Stimulated activated CD4-positive, alpha-beta T cell treated with anti-CD3 and anti-CD28 coated beads, TNF-alpha, amount 100 ng/mL, for 24 hours (primary cell): Measurements from ENCODE around the gene SCMH1.
A peak's percentile ranks its signal among the peaks of the same experiment; 100 is the strongest.

Experiments
- DNase-seq, 3 experiments: peaks; one replicate each; pipeline ENCODE4 v3.0.0-alpha.2; 2020; ENCODE audit warnings: low read depth in 3 of 3

SCMH1 gene

GRCh38 chr1:40998668-40999067 lies 243.4 kb downstream of the SCMH1 start:
- no peak for DNase-seq

GRCh38 chr1:40997096-40997495 lies 245.0 kb downstream of the SCMH1 start:
- DNase-seq = no peak

DNA sequence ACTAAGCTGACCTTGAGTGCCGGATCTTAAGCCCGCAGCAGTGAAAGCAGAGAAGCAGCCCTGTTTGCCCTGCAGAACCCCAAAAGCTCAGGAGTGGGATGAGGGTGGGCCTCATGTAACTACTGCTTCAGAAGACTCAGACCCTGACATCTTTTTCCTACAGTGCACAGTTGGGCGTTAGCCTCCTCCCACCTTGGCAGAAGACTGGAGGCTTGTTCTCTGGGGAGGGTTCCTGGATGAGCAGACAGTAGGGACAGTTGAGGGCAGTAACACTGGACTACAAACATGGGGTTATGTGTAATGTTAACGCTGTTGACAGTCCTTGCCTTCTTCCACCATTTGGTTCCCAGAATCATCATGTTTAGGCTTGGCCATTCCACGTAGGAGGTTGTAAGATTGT lies 253.0 kb downstream of the SCMH1 start:
- no peak for DNase-seq

- no peak for DNase-seq
Observed at GRCh38 chr1:40988280-40988679, 253.8 kb downstream of the SCMH1 start.

- DNase-seq = no peak
Observed at GRCh38 chr1:40987439-40988276, 254.4 kb downstream of the SCMH1 start.

- no peak for DNase-seq
Observed at GRCh38 chr1:40986956-40987355, 255.2 kb downstream of the SCMH1 start.

DNA sequence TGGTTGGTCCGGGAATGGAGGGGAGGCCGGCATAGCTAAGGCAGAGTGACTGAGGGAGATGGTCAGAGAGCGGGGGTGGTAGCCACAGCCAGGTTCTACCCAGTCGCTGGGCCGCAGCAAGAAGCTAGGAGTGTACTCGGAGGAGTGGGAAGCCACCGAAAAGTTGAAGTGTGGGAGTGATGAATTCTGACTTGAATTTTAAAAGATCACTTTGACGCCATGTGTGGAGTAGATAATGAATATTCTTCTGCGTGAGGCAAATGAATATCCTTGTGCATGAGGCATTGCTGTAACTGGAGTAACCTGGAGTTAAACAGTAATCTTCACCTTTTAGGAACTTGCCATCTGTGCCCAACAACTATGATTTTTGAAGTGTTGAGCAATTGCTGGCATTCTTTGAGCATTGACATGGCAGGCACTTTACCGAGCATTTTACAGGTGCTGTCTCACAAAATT lies 255.8 kb downstream of the SCMH1 start:
- DNase-seq = no peak

DNA sequence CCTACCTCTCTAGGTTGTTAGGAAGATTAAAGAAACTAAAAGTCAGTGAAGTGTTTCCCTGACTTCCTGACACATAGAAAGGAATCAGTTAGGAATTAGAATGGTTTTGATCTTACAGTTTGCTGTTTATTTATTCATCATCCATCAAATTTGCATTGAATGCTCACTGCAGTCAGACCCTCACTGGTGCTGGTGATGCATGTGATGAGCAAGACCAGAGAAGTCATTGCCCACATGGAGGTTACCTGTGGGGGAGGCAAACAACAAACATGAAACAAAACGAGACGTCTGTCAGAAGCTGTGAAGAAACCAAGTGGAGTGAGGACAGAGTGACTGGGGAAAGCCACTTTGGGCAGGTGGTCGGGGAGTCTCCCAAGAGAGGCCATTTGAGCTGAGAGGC lies 256.2 kb downstream of the SCMH1 start:
- no peak for DNase-seq

DNA sequence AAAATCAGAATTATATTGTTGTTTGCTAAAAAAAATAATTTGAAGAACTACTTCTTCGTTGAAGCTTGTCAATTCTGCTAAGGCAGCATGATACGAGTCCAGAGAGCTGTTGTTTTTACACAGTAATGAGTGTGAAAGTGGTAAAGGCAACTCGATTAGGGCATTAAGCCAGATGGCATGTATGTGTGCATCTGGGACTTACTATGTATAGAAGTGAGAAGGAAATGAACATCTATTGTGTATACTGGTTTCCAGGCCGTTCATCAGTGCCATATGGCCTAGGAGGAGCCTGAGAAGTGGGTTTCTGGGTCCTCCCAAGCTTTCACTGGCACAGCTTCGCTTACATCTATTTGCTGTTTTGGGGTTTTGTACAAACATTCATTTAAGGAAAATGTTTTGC lies 256.9 kb downstream of the SCMH1 start:
- no peak for DNase-seq

- DNase-seq = no peak
Observed at GRCh38 chr1:40984531-40984930, 257.6 kb downstream of the SCMH1 start.

- no peak for DNase-seq
Observed at GRCh38 chr1:40984066-40984465, 258.0 kb downstream of the SCMH1 start.

GRCh38 chr1:40983286-40983685 lies 258.8 kb downstream of the SCMH1 start:
- no peak for DNase-seq

DNA sequence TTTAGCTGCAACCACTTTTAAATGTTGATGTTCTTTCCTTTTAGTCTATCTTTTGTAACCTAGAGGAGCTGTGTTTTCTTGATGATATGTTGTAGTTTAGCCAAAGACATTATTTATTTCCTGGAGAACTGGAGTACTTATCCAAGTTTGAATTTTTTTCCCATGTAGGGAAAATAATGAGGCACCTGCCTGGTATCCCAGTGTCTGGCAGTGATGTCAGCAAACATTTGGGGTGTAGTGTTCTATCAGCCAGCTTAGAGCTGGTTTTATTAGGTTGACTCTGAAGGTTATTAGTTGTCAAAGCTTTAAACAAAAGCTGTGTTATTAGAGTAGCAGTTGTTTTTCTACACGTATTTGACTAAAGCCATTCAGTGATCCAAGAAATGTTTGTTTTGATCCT lies 259.4 kb downstream of the SCMH1 start:
- DNase-seq = no peak

- DNase-seq = no peak
Observed at GRCh38 chr1:40981691-40982448, 260.2 kb downstream of the SCMH1 start.

DNA sequence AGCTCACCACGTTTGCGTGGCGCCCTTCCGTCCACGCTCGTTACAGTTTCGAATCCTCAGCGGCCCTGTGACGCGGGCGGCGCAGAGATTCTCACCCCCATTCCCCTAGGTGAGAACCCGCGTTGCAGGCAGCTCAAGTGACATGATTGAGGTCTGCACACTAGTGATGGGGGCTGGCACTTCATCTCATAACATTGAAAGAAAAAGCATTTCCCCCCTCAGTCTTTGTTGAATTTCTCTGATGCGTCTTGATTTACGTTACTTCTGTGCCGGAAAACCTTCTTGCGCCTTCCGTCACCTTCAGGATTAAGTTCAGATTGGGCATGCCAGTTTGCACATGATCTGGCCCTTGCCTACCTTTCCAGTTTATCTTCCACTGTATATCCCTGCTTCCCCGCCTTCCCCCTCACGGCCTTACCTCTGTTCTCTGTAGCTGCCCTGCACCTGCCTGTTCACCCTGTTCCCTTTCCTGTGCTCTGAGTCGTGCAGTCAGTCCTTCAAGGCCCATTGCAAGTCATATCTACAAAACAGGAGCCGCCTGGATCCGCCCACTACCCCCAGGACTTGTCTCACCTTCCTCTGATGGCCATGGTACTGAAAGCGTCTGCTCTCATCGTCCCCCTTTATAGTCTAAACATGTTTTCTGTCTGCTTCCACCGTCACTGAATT lies 261.5 kb downstream of the SCMH1 start:
- peak; percentile 11 to 54 (median 35) for DNase-seq

DNA sequence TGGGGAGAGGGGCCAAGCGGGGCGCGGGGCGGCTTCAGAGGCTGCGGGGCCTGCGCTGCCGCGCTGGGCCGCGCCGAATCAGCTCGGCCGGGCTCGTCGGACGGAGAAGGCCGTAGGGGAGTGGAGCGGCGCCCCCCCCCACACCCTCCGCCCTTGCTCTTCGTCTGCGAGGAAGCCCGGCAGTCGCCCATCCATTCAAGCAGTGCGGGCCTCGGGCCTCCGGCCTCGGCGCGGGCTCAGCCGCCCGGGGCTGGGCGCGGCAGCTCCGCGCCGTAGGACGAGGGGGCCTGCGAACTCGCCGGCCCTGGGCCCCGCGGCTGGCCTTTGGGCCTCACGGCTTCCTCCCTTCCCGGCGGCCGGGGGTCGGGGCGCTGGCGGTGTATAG lies 262.0 kb downstream of the SCMH1 start:
- DNase-seq = no peak

- peak; percentile 85 to 94 (median 92) for DNase-seq
Observed at GRCh38 chr1:40979241-40980067, 262.7 kb downstream of the SCMH1 start, which contains the start of gene CTPS1. CTPS1 (plus strand) TSS chr1:40979696; CDS start chr1:40983291, 3,595 bp downstream.

DNA sequence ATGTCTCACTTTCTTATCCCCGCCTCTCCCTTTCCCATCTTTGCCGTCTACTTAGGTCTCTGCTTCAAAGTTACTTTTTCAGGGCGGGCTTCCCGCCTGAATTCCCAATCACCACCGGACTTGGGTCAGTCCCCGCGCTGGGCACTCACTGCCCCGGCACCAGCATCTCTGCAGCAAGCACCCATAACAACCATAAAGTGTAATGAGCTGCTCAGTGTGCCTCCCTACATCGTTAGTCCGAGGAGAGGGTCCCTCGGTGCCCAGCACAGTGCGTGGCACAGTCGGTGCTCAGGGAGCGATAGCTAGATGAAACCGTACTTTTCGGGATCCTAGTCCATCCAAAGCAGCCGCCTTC lies 263.2 kb downstream of the SCMH1 start:
- no peak for DNase-seq

GRCh38 chr1:40977716-40978115 lies 264.4 kb downstream of the SCMH1 start:
- DNase-seq = no peak
